AG04450 (cell line): ENCODE measurements around the gene GALNT13. TPM values are rescaled to one million over a fixed set of nuclear protein-coding genes. Genes with fewer than 3 reads are reported as not detected.

Experiments
- CTCF ChIA-PET: fragments of 300-600, 350-600 bp; formaldehyde crosslinking; extraction: SDS; loops from one replicate; lab custom pipeline; 2022; ENCODE audit warnings: antibody characterized with exemption, inconsistent platforms; lab: Charles Lee
- POLR2A ChIA-PET: fragments of 350-600 bp; formaldehyde crosslinking; extraction: SDS; loops from one replicate; lab custom pipeline; 2021; ENCODE audit warnings: antibody characterized with exemption, inconsistent platforms; lab: Yijun Ruan, JAX
- DNase-seq: peaks from one replicate; pipeline ENCODE4 v3.0.0-alpha.2; 2011; ENCODE audit warnings: low read depth, low spot score
- H3K27ac ChIP-seq: one replicate; pipeline ENCODE4 v1.5.1; 2012; ENCODE audit warnings: low read depth, low read length, control low read depth
- H3K27me3 ChIP-seq: one replicate; pipeline ENCODE4 v1.6.0; 2012; ENCODE audit warnings: low read length; ENCODE audit not compliant: control insufficient read depth, insufficient read depth
- H3K4me3 ChIP-seq: 2 replicates; pipeline ENCODE4 v1.5.1; 2011; ENCODE audit warnings: mild to moderate bottlenecking, low read depth, low read length, control low read depth
- H3K9me3 ChIP-seq: 2 replicates; pipeline ENCODE4 v1.5.1; 2012; ENCODE audit warnings: low read length; ENCODE audit not compliant: control insufficient read depth, insufficient read depth
- polyA plus RNA-seq: library from polyadenylated mRNA; depleted of rRNA; stranded (reverse); fragments of >200 nt; gene quantifications from 2 replicates; pipeline ENCODE4 v1.2.3, GENCODE V29; 2011
- TF ChIP-seq, protein P1 (sequence below): IDR thresholded peaks from 2 replicates; pipeline ENCODE4 v1.5.1; 2011; ENCODE audit warnings: low read depth, low read length, control low read depth, inconsistent platforms

Gene GALNT13
- polyA plus RNA-seq, 1 experiment, result not detected

DNA sequence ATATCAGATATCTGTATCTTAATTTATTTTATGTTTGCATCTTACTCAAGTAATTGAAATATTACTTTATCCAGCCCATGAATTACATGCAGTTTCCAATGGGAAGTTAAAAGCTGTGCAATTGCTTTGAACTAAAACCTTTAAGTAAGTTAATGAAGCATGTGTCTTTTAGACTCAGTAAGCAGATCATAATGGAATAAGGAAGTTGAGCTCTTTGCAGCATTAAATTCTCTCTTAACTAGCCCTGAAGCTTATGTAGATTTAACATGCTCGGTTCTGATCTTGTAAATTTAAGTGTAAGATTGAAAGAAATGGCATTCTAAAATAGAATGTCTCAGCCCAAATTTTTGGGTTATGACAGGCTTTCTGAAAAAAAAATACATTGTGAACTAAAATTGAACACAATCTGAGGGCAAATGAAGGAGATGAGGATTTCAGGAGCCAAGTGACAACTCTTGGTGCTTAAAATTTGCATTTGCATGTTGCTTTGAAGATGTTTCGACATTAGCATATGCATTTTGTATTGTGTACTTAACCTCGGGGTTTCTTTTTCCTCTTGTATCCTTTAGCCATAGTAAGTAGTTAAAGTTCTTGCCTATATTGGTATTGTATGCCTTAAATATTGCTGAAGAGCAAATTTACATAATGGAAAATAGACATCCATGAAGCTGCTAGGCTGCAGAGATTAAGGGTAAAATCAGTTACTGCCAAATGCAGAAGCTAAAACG lies 529.0 kb downstream of the GALNT13 start:
- no peak overlapping the region for H3K4me3 ChIP-seq
- DNase-seq, result no peak
- TF ChIP-seq, protein P1, sequence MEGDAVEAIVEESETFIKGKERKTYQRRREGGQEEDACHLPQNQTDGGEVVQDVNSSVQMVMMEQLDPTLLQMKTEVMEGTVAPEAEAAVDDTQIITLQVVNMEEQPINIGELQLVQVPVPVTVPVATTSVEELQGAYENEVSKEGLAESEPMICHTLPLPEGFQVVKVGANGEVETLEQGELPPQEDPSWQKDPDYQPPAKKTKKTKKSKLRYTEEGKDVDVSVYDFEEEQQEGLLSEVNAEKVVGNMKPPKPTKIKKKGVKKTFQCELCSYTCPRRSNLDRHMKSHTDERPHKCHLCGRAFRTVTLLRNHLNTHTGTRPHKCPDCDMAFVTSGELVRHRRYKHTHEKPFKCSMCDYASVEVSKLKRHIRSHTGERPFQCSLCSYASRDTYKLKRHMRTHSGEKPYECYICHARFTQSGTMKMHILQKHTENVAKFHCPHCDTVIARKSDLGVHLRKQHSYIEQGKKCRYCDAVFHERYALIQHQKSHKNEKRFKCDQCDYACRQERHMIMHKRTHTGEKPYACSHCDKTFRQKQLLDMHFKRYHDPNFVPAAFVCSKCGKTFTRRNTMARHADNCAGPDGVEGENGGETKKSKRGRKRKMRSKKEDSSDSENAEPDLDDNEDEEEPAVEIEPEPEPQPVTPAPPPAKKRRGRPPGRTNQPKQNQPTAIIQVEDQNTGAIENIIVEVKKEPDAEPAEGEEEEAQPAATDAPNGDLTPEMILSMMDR, result no peak
- ChIA-PET POLR2A (no interaction called here), CTCF (interaction anchor here (1.0 kb wide), 1 partner anchor 40 kb away, joined by 3 read pairs; no protein-coding TSS in a partner anchor)
- no peak overlapping the region for H3K27ac ChIP-seq
- no peaks in the 10 kb centered on the region for H3K27me3 ChIP-seq
- H3K9me3 ChIP-seq, result 0 out of 2 replicates have a peak, but pooled peaks cover 3% of the 10 kb centered on the region

DNA sequence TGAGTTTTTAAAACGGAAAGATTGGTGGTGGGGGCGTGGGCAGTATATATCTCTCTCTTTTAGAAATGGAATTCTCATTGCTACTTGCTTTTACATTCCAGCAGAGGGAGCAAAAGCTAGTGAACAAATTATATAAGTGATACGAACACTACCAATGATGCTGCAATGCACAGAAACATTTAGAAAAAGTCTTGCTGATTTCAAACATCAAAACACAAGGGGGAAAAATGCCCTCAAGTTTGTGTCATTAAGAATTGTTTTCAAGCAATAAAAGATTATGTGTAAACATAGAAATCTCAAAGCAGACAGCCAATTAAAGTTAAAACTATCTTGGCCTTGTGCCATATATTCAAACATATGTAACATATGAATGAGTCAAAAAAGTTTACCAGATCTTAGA lies 530.5 kb downstream of the GALNT13 start:
- H3K27ac ChIP-seq, result no peak overlapping the region
- no peaks in the 10 kb centered on the region for H3K27me3 ChIP-seq
- DNase-seq, result no peak
- TF ChIP-seq, protein P1, result no peak
- ChIA-PET POLR2A (no interaction called here), CTCF (no interaction called here)
- no peak overlapping the region for H3K4me3 ChIP-seq
- peaks cover under 1% of the 10 kb centered on the region; the same call in 1 of the 2 replicates for H3K9me3 ChIP-seq

GRCh38 chr2:154403242-154403790 lies 531.6 kb downstream of the GALNT13 start:
- Histone ChIP-seq H3K9me3 (no peaks in the 10 kb centered on the region; the same call in 1 of the 2 replicates), H3K4me3 (no peak overlapping the region), H3K27ac (no peak overlapping the region), H3K27me3 (no peaks in the 10 kb centered on the region)
- ChIA-PET POLR2A (no interaction called here), CTCF (no interaction called here)
- no peak for DNase-seq
- TF ChIP-seq, protein P1, result no peak

DNA sequence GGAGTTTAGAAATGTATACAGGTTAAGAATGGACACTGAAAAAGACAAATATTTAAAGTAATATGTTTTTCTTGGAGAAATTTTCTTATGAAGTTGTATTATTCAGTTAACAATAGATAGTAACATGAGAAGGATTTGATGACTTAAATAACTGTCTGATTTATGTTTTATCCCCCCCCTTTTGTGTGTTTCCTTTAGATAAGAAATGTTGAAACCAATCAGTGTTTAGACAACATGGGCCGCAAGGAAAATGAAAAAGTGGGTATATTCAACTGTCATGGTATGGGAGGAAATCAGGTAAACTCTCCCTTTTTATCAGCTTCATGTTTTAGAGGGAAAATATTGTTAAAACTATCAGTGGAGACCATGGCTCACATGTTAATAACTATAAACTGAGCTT lies 537.1 kb downstream of the GALNT13 start:
- CTCF ChIA-PET, result no interaction called here
- POLR2A ChIA-PET, result no interaction called here
- no peaks in the 10 kb centered on the region for H3K27me3 ChIP-seq
- no peaks in the 10 kb centered on the region; the same call in 1 of the 2 replicates for H3K9me3 ChIP-seq
- H3K27ac ChIP-seq, result no peak overlapping the region
- TF ChIP-seq, protein P1, result no peak
- DNase-seq, result no peak
- H3K4me3 ChIP-seq, result no peak overlapping the region

DNA sequence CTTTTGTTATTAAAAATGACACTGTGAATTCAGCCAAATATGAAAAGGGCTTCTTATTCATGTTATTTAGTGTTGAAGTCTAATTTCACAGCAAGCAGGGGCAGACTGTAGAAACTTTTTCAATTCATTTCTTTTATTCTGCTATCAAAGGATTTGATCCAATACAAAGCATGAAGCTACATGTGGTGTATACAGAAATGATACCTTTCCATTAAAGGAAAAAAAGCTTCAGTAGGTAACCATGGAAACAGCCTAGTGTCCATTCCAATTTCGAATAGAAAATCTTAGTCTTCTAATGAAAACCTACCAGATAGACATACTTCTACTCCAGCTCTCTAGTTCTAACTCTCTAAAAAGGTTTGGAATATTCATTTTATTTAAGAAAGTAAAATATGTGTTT lies 550.5 kb downstream of the GALNT13 start:
- Histone ChIP-seq H3K27ac (no peak overlapping the region), H3K4me3 (no peak overlapping the region), H3K9me3 (peaks cover 6% of the 10 kb centered on the region; the same call in 1 of the 2 replicates), H3K27me3 (no peaks in the 10 kb centered on the region)
- ChIA-PET CTCF (no interaction called here), POLR2A (no interaction called here)
- DNase-seq, result no peak
- TF ChIP-seq, protein P1, result no peak
